Inflammatory macrophage (primary cell): Measurements from ENCODE around the gene CLEC1A.
A peak's percentile ranks its signal among the peaks of the same experiment; 100 is the strongest.

Experiments
- DNase-seq, 2 donors: peaks; one replicate each; pipeline ENCODE4 v3.0.0-alpha.2; 2020 to 2022
- total RNA-seq, 18 experiments: gene quantifications; one replicate each; lab custom pipeline; 2026; ENCODE audit warnings: mixed read lengths in 6 of 18, inconsistent platforms in 2 of 18; lab: John Stamatoyannopoulos, UW

The CLEC1A gene, protein sequence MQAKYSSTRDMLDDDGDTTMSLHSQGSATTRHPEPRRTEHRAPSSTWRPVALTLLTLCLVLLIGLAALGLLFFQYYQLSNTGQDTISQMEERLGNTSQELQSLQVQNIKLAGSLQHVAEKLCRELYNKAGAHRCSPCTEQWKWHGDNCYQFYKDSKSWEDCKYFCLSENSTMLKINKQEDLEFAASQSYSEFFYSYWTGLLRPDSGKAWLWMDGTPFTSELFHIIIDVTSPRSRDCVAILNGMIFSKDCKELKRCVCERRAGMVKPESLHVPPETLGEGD
- total RNA-seq: 0.08 to 11.2 (median 4.3) reads per million in 18 experiments

DNA sequence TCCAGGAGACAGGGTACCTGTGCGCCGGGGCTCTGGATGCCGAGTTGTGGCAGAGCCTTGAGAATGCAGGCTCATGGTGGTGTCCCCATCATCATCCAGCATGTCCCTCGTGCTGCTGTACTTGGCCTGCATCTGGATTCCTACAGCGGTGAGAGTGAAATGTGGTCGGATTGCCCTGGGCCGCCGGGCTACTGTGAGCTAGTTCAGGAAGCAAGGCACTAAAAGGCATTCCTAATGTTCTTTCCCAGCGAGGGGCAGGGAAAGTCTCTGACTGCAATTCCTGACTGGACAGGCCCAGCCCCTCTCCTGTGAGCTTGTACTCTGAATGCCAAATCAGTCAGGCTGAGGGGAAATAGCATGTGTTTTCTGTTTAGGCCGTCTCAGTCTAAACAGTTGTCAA is at the start of gene CLEC1A:
CLEC1A (minus strand) TSS at position 195 of the 400 bp plus-strand sequence; CDS start at position 132, 63 bp downstream.
- DNase-seq: no peak

DNA sequence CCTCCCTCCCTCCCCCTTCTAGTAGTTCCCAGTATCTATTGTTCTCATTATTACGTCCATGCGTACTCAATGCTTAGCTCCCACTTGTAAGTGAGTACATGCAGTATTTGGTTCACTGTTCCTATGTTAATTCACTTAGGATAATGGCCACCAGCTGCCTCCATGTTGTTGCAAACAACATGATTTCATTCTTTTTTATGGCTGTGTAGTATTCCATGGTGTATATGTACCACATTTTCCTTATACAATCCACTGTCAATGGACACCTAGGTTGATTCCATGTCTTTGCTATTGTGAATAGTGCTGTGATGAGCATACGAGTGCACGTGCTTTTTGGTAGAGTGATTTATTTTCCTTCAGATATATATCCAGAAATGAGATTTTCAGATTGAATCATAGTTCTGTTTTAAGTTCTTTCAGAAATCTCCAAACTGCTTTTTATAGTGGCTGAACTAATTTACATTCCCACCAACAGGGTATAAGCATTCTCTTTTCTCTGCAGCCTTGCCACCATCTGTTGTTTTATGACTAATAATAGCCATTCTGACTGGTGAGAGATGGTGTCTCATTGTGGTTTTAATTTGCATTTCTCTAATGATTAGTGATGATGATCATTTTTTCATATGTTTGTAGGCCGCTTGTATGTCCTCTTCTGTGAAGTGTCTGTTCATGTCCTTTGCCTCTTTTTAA is 49.1 kb upstream of the CLEC1A start:
- no peak for DNase-seq

DNA sequence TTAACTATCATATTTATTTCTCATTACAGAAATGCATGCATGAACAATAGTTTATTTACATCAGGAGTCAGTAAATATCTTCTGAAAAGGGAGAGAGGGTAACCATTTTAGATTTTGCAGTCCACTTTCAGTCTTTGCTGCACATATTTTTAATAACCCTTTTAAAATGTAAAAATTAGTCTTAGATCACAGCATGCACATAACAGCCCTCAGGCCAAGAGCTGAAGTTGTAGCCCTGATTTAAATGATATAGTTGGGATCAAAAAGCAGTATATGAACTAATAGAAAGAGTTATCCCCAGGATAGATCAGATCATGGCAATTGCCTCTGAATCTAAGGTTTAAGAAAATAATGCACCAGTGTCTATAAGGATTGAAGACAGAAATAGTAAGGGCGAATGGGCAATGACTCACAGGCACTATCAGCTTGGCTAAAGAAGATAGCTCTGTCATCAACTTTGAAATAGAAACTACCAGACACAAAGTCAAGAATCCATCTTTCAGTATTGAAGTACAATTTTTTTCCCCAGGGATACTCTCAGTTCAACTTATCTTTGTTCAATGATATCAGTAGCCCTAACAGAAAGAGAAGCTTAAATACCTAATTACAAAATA is 44.3 kb upstream of the CLEC1A start:
- peak in 1 of 2 donors; percentile 40 for DNase-seq

DNA sequence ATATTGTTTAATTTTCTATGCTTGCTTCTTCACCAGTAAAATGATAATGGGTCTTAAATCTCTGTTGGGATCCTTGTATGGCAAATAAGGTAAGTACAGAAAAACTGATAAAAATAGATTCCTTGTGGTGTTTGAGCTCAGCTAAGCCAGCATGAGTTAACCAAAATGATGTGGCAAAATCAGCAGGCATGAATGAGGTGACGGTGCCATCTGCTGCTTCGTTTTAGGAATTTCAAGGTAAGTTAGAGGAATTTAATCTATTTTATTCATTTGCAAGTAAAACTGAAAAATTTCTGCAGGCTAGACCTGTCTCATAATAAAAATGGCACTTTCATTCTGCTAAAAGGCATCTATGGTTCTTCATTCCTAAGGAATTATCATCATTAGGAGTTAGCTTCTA is 41.2 kb upstream of the CLEC1A start:
- peak; percentile 80 to 84 for DNase-seq

DNA sequence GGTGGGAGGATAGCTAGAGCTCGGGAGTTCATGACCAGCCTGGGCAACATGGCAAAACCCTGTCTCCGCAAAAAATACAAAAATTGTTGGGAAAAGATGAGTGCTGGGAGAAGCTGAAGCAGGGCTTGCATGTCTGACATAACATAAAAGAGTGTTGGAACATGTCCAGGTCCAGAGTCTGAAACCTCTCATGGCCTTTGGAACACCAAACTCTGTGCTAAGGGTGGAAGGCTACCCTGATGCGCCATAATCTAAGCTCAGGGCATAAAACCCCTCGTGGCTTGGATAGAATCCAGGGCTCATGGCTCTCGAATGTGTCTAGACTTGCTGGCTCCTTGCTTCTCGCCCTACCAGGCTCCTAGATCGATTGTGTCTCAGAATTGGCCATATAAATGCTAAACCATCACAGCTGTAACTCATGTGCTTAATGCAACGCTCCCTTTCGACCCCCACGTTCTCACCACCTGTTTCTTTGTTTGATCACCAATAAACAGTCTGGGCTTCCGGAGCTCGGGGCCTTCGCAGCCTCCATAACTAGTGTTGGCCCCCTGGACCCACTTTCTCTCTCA is 37.9 kb upstream of the CLEC1A start:
- DNase-seq: no peak

DNA sequence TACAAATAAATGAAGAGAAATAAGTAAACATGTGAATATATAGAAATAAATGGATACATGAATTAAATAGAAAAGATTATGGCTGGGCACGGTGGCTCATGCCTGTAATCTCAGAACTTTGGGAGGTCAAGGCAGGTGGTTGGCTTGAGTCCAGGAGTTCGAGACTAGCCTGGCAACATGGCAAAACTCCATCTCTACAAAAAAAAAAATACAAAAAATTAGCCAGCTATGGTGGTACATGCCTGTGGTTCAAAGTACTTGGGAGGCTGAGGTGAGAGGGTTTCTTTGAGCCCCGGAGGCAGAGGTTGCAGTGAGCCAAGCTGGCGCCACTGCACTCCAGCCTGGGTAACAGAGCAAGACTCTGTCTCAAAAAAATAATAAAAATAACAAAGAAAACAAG is 36.3 kb upstream of the CLEC1A start:
- DNase-seq: no peak

DNA sequence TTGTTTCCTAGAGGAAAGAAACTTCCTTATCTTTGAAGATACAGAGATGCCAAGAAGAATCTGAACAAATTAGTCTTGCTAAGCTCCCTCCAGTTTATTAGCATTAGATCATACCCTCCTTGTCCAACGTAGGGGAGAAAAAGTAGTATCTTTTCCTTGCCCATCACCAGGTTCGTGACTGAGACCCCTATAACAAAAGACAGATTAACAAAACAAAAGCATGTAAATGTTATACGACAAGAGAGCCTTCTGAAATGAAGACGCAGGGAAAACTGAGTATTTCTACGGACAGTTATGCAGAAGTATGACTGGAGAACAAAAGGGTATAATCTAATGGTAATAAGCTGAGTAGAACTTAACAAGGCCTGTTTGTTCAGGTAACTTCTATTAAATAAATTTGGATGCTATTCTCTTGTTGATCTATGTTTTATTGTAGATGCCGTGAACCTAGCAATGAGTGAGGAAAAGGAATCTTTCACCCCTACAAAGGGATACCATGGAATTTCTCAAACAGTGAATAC is 34.1 kb upstream of the CLEC1A start:
- DNase-seq: peak in 1 of 2 donors; percentile 2

DNA sequence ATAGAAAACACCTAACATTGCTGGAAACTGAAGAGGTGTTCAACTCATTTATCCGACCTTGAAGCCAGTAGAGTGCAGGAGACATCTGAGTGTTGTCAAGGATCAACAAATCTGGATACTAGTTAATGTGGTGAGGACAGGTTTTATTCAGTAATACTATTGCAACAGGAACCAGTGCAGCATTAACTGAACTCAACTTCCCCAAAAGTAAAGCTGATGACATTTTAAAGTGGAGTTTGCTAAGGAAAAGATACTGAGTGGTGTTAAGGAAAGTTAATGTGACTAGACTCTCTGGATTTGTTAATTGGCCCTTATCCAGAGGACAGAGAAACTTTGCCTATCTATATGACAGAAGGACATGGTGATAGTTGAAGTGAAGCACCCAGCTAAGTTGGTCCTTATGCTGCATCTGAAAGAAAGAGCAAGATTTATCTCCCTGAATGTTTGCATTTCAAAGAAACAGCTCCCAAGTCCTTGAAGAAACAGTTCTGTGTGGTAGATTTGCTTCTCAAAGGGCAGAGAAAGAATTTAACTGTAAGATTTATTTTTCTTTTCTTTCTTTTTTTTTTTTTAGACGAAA is 32.4 kb upstream of the CLEC1A start:
- peak; percentile 75 to 95 for DNase-seq

DNA sequence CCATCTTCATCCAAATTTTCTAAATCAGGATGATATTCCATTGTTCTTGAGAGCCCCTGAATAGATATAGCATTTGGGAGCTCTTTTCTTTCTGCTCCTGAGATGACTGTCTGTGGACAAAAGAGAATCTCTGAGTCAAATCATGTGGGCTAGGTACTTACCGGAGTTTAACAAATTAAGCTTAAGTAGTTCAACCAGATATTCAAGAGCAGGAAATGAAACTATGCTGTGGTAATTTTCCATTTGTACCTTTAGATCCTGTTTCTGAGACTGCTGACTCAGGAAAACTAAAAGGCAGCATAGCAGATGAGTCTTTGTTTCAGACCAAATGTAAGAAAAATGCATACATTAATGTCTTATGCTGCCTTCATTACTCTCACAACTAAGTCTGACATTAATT is 31.3 kb upstream of the CLEC1A start, which contains the start of gene CLEC7A:
CLEC7A (minus strand) TSS at position 158 of the 400 bp plus-strand sequence; CDS start at position 41, 117 bp downstream.
- DNase-seq: peak; percentile 82 to 96

DNA sequence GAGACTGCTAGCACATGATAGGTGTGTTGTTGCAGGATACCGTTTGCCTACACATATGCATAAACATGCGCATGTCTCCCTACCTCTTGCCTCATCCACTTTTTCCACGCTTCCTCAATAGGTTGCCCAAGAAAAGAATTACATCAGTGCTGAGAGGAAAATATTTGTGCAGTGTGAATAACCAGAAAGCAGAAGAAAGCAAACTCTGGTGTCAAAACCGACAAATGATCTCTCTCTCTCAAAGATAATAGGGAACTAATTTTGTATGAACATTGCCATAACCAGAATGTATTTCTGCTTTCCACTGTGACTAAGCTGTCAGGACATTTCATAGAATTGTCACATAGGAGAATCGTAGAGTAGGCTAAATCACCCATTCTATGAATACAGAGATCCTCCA is 29.9 kb upstream of the CLEC1A start:
- peak; percentile 94 to 99 for DNase-seq

DNA sequence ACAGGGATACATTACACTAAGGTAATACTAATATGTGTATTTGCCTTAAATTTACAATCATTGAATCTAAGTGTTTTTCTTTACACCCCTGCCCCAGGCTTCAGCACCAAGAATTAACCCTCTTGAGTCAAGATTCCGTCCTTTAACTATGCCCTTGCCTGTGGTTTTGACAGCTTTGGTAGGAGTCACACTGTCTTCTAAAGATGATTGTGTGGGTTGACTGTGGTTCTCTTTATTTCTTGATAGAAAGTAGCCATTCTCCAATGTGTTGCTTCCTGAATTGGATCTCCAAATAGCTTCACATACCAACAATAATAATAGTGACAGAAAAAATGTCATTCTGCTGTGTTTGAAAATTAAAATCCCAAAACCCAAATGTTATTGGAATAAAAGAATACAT is 27.6 kb upstream of the CLEC1A start:
- peak; percentile 60 to 69 for DNase-seq

DNA sequence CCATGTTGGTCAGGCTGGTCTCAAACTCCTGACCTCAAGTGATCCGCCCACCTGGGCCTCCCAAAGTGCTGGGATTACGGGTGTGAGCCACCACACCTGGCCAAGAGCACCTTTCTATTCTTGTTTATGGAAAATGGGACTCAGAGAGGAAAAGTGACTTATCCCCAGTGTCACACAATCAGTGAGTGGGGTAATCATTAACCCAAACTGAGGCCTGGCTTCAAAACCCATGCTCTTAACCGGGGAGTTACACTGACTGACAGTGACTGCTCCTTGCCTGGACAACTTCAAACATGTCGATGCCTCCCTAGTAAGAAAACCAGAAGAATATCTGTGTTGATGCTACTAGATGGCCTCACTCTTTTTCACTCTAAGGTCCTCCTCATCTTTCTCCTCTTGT is 23.9 kb upstream of the CLEC1A start:
- DNase-seq: no peak

DNA sequence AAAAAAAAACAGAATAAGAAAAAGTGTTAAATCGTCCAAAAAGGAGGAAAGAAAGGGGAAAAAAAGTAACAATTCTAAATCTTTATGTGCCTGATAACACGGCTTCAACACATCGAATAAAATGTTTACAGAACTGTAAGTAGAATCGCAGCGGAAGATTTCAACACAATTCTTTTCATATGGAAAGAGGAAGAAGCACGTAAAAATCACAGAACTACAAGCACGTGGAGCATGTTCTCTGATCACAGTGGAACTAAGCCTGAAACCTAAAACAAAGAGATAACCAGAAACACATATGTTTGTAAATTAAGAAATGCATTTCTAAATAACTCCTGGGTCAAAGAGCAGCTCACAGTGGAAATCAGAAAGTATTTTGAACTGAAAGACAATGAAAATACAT is 22.5 kb upstream of the CLEC1A start:
- DNase-seq: peak; percentile 85 to 96

DNA sequence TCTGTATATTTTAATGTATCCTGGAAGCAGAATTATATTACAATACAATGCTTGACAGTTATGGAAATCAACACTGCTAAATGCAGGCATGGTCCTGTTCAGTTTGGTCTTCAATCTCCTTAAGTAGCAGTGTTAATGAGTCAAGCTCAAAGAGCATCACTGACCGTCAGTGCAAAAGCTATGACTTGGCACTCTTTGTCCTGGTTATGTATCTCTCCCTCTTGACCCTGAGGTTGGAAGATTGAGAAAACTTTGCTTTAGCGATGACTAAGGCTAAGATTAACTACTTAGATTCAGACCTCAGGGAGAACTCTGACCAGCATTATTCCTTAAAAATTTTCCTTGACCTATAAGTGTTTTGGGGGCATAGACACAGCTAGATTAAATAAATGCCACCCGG is 20.3 kb upstream of the CLEC1A start:
- peak; percentile 50 to 71 for DNase-seq

DNA sequence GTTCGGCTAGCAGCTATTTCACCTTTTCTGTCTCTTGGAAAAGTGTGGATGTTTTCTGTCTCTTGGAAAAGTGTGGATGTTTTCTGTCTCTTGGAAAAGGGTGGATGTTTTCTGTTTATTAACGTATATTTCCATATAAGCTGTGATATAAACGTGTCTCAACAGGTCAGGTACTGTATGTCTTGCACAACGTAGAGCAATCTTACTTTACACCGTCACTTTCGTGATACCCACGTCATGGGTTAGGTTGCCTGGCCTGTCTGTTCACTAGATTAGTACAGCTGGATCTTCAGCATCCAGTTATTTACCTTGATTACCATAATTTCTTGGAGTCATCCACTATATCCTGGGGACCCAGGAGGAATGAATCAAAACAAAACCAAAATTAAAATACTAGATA is 17.1 kb upstream of the CLEC1A start:
- no peak for DNase-seq

DNA sequence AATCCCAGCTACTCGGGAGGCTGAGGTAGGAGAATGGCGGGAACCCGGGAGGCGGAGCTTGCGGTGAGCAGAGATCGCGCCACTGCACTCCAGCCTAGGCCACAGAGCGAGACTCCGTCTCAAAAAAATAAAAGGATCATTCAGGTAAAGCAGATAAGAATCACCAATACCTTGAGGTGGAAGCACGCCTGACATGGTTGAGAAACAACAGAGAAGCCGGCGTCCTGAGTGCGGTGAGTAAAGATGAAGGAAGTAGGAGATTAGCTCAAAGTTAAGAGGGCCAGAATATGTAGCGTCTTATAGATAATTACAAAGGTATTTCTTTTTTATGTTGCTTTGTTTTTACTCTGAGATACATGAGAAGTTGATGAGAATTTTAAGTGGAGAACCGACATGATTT is 16.5 kb upstream of the CLEC1A start:
- DNase-seq: no peak

DNA sequence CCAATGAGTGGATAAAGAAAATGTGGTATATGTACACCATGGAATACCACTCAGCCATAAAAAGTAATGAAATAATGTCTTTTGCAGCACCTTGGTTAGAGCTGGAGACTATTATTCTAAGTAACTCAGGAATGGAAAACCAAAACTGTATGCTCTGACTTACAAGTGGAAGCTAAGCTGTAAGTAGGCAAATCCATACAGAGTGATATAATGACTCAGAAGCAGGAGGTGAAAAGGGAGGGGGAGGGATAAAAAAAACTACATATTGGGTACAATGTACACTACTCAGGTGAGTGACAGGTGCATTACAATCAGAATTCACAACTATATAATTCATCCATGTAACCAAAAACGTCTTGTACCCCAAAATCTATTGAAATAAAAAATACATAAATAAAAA is 15.1 kb upstream of the CLEC1A start:
- DNase-seq: no peak

DNA sequence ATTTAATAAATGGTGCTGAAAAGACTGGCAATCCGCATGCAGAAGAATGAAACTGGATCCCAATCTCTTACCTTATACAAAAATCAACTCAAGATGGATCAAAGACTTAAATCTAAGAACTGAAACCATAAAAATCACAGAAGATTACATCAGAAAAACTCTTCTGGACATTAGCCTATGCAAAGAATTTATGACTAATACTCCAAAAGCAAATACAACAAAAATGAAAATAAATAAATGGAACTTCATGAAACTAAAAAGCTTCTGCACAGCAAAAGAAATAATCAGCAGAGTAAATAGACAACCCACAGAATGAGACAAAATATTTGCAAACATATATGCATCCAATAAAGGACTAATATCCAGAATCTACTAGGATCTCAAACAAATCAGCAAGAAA is 14.3 kb upstream of the CLEC1A start:
- DNase-seq: no peak

DNA sequence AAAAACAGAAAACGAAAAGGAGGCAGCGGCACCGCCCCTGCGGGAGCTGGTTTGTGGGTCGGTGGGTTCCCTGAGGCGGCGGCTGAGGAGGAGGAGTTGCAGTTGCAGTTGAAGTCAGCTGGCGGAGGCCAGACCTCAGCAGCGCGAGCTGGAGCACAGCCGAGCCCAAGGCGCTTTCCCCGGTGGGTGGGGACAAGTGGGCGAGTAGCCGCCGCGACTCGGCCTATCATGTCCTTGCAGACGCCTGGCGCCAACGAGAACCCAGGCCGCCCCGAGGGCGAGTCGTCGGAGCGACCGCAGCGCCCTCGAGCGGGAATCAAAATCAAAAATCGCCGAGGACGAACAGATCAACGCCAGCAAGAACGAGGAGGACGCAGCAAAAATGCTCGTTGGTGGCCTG is 12.7 kb upstream of the CLEC1A start:
- DNase-seq: no peak

DNA sequence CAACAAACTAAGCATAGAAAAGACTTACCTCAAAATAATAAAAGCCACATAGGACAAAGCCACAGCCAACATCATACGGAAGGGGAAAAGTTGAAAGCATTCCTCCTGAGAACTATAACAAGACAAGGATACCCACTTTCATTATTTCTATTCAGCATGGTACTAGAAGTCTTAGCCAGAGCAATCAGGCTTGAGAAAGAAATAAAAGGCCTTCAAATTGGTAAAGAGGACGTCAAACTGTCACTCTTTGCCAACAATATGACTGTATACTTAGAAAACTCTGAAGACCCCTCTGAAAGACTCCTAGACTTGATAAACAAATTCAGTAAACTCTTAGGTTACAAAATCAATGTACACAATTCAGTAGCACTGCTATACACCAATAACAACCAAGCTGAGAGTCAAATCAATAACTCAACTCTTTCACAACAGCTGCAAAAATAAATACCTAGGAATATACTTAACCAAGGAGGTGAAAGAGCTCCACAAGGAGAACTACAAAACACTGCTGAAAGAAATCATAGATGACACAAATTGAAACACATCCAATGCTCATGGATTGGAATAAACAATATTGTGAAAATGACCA is 11.6 kb upstream of the CLEC1A start:
- DNase-seq: no peak

DNA sequence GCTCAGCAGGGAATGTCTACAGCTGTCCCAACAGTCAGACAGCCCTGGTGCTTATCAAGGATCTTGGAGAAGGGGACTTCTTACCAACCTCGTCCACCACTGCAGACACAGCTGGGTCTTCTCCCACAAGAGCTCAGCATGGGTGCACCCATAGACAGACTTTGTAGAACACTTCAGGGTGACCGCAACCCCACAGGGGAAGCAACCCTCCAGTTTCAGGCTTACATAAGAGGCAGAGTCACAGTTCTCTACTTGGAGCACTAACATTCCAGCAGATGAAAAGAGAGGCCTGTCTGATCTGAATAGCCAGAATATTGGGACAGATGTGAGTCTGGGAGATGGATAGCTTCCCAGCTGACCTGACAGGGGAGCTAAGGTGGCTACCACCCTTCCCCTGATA is 3.5 kb upstream of the CLEC1A start:
- peak; percentile 80 to 83 for DNase-seq

DNA sequence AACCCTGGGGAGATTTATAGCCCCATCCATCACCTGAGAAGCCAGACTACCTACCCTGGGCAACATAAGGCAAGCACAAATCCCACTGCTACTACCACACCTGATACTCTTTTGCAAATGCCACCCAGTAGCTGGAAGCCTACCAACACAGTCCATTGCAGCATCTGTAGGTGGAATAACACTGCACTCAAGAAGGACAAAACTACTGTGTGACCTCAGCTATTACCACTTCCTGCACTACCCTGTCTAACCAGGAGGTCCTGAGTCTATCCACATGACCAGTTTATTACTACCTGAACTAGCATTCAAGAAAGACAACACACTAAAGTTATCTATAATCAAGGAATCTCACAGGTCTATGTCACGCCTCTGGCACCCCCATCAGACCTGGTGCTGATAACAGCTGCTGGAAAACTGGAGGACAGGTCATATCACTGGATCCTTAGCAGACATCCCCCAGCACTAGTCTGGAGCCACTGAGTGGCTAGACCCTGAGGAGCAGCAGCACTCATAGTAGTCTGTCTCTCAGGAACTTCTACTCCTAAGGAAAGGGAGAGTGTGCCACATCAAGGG is 2.9 kb upstream of the CLEC1A start:
- no peak for DNase-seq
